K562 (cell line): ENCODE results near the gene CTU1. TPM values are rescaled to one million over a fixed set of nuclear protein-coding genes. Genes with fewer than 3 reads are reported as not detected.

Source experiments
- C11orf30 ChIP-seq: fragments of 450-650 bp; IDR thresholded peaks from 2 replicates; pipeline ENCODE4 v1.6.1; 2016; ENCODE audit warnings: low read depth, mild to moderate bottlenecking
- DIDO1 ChIP-seq: fragments of 450-650 bp; IDR thresholded peaks from 2 replicates; pipeline ENCODE4 v1.6.1; 2016; ENCODE audit warnings: low read depth, missing biosample characterization, missing genetic modification characterization
- MTA3 ChIP-seq: fragments of 450-650 bp; formaldehyde crosslinking; IDR thresholded peaks from 2 replicates; pipeline ENCODE4 v1.6.1; 2017; ENCODE audit warnings: mild to moderate bottlenecking, borderline replicate concordance
- MYC ChIP-seq, 2 experiments: fragments of 250-450 bp in 1 of 2; sonication (Bioruptor Pico) in 1 of 2; IDR thresholded peaks; 2 replicates each; pipeline versions ENCODE4 v1.5.1 to v1.6.1; 2012 to 2021; ENCODE audit warnings: low read depth in 2 of 2, borderline replicate concordance in 1 of 2, improper control_type of control experiment in 1 of 2, low read length in 1 of 2, mild to moderate bottlenecking in 1 of 2, moderate library complexity in 1 of 2
- NCOR1 ChIP-seq: fragments of 450-650 bp; IDR thresholded peaks from 2 replicates; pipeline ENCODE4 v1.6.1; 2016; ENCODE audit warnings: mild to moderate bottlenecking, moderate library complexity
- POU5F1 ChIP-seq: fragments of 150-350 bp; IDR thresholded peaks from 2 replicates; pipeline ENCODE4 v1.6.1; 2014; ENCODE audit warnings: borderline replicate concordance, low read length, low read depth, mild to moderate bottlenecking; ENCODE audit not compliant: partially characterized antibody
- PRMT5 ChIP-seq: sonication (generic); formaldehyde crosslinking; IDR thresholded peaks from 2 replicates; pipeline ENCODE4 v1.5.0; 2020; ENCODE audit warnings: missing genetic modification reagents
- RBFOX2 ChIP-seq: fragments of 200-400 bp; formaldehyde crosslinking; IDR thresholded peaks from 2 replicates; pipeline ENCODE4 v1.6.1; 2017; ENCODE audit warnings: low read depth, mild to moderate bottlenecking, low read length, moderate library complexity
- RFX7 ChIP-seq: fragments of 250-450 bp; sonication (Bioruptor Pico); IDR thresholded peaks from 2 replicates; pipeline ENCODE4 v1.5.1; 2021; ENCODE audit warnings: mild to moderate bottlenecking
- RNF2 ChIP-seq: sonication (generic); IDR thresholded peaks from 2 replicates; pipeline ENCODE4 v1.6.1; 2016
- ZNF174 ChIP-seq: fragments of 250-450 bp; sonication (Bioruptor Pico); IDR thresholded peaks from 2 replicates; pipeline ENCODE4 v1.4.0; 2020; ENCODE audit warnings: mild to moderate bottlenecking
- ZNF212 ChIP-seq: fragments of 450-650 bp; formaldehyde crosslinking; IDR thresholded peaks from 2 replicates; pipeline ENCODE4 v1.4.0; 2020; ENCODE audit warnings: mild to moderate bottlenecking
- ZNF217 ChIP-seq: sonication (generic); formaldehyde crosslinking; IDR thresholded peaks from 2 replicates; pipeline ENCODE4 v1.8.0; 2022; ENCODE audit warnings: mild to moderate bottlenecking, missing genetic modification reagents
- ZNF354B ChIP-seq: fragments of 250-450 bp; sonication (Bioruptor Pico); IDR thresholded peaks from 2 replicates; pipeline ENCODE4 v1.4.0; 2020
- ZNF431 ChIP-seq: sonication (generic); formaldehyde crosslinking; IDR thresholded peaks from 2 replicates; pipeline ENCODE4 v1.8.0; 2022; ENCODE audit warnings: mild to moderate bottlenecking, missing genetic modification reagents
- polyA plus RNA-seq, 8 experiments: library from polyadenylated mRNA; depleted of rRNA in 4 of 8; stranded (reverse) in 5 of 8; unstranded in 3 of 8; fragments of >200 nt; fragmentation: Nextera tagmentation in 2 of 8; fragmentation: Illumina TruSeq in 1 of 8; extraction: Ambion mirVana in 2 of 8; extraction: Trizol in 1 of 8; gene quantifications; 2 replicates each; pipeline versions ENCODE4 v1.2.1 to v1.2.3, GENCODE V29; 2011 to 2014; ENCODE audit warnings: inconsistent platforms in 1 of 8, missing spikeins in 1 of 8
- total RNA-seq, 7 experiments: library from RNA; depleted of rRNA in 6 of 7; stranded (reverse); fragments of >200 nt in 6 of 7; fragmentation: Illumina TruSeq in 2 of 7; extraction: Trizol in 2 of 7; gene quantifications; 2 replicates each; pipeline versions ENCODE4 v1.2.1 to v1.2.3, GENCODE V29; 2011 to 2021; ENCODE audit warnings: low replicate concordance in 1 of 7
- TF ChIP-seq, protein P1 (sequence below): fragments of 250-450 bp; sonication (Bioruptor Pico); IDR thresholded peaks from 2 replicates; pipeline ENCODE4 v1.8.0; 2021; ENCODE audit warnings: moderate library complexity, mild to moderate bottlenecking, inconsistent platforms

CTU1 gene
- total and polyA plus RNA-seq, 9 of the 15 experiments (the other 6 are each of a cell fraction or from before 2014, with no cell fraction given): 0.03 to 18.4 (median 2.3) TPM; not detected in 1

DNA sequence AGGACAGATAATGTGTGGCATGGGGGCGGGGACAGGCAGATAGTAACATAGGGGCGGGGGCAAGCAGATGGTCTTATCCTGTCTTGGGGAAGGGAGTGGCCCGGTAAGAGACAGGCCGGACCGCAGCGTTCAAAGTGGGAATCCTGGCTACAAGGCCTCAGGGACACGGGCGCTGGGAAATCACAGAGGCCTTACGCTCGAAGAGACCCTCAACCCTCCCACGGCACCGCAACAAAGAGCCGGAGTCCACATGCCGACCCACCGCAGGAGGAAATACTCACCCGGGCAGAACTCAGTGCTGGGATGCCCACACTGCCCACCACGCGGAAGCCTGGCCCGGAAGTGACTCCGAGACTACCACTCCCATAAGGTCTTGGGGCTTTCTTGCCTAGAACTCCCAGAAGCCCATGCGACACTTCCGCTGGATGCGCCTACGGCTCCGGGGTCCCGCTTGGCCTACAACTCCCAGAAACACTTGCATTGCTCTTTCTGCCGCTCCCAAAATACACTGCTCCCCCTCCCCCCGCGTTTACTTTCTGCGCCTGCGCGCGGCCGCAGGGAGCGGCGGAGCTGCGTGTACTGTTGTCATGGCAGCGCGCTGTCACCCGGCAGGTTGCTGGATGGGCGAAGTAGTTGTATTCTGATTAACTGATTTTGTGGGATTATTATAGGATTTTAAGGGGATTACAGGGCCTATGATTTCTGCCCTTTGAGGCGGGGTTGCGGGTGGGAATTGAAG is at the start of gene CTU1 (continued):
- TF ChIP-seq, protein P1, sequence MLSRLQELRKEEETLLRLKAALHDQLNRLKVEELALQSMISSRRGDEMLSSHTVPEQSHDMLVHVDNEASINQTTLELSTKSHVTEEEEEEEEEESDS (CRISPR knock-in tag): no peak
- peak; percentile 43; the same call in 1 of the 2 replicates for TF ChIP-seq RNF2
- TF ChIP-seq POU5F1: peak; percentile 87
- TF ChIP-seq RFX7 (CRISPR knock-in tag): no peak
- TF ChIP-seq MYC (IDR thresholded peaks at IDR 0.05; ENCODE audit: low read depth, low read length): peak; percentile 98
- TF ChIP-seq MYC (CRISPR knock-in tag; IDR thresholded peaks at IDR 0.05; ENCODE audit: borderline replicate concordance, low read depth): peak; percentile 94
- TF ChIP-seq ZNF354B (CRISPR knock-in tag): no peak
- TF ChIP-seq ZNF212 (CRISPR knock-in tag): no peak
- no peak for TF ChIP-seq ZNF174 (CRISPR knock-in tag)
- no peak; the same call in 1 of the 2 replicates for TF ChIP-seq DIDO1
- TF ChIP-seq MTA3: peak; percentile 71; the same call in 1 of the 2 replicates
- TF ChIP-seq C11orf30: peak; percentile 19; the same call in 1 of the 2 replicates
- TF ChIP-seq RBFOX2: peak; percentile 93
- TF ChIP-seq ZNF217: no peak
- peak; percentile 9; the same call in 1 of the 2 replicates for TF ChIP-seq ZNF431 (CRISPR knock-in tag)
- TF ChIP-seq PRMT5 (CRISPR knock-in tag): no peak
- no peak for TF ChIP-seq NCOR1
- TF ChIP-seq, all 486 proteins: peak for 126
